ENCODE data around the gene POLR2C.

Gene POLR2C

GRCh38 chr16:57507136-57508034 is 44.9 kb downstream of the POLR2C start:
- no peak for TF ChIP-seq CTCF (IDR thresholded peaks at IDR 0.05; ENCODE audit: borderline replicate concordance, control extremely low read depth, extremely low read depth, insufficient read depth, missing control alignments)
- in situ Hi-C loops (cut with MboI; ENCODE audit: low sequenced_read_pairs, unreplicated experiment): no loop called here
- no peak for DNase-seq (ENCODE audit: low spot score)

- in situ Hi-C loops (cut with MboI; ENCODE audit: low sequenced_read_pairs, unreplicated experiment): no loop called here
- TF ChIP-seq CTCF (IDR thresholded peaks at IDR 0.05; ENCODE audit: borderline replicate concordance, control extremely low read depth, extremely low read depth, insufficient read depth, missing control alignments): no peak
- DNase-seq (ENCODE audit: low spot score): no peak
These were observed 45.6 kb downstream of the POLR2C start for GRCh38 chr16:57508035-57508425.

- DNase-seq (ENCODE audit: low spot score): no peak
- in situ Hi-C loops (cut with MboI; ENCODE audit: low sequenced_read_pairs, unreplicated experiment): no loop called here
- no peak for TF ChIP-seq CTCF (IDR thresholded peaks at IDR 0.05; ENCODE audit: borderline replicate concordance, control extremely low read depth, extremely low read depth, insufficient read depth, missing control alignments)
These were observed 46.9 kb downstream of the POLR2C start for GRCh38 chr16:57509231-57509923.

- DNase-seq (ENCODE audit: low spot score): no peak
- TF ChIP-seq CTCF (IDR thresholded peaks at IDR 0.05; ENCODE audit: borderline replicate concordance, control extremely low read depth, extremely low read depth, insufficient read depth, missing control alignments): no peak
- in situ Hi-C loops (cut with MboI; ENCODE audit: low sequenced_read_pairs, unreplicated experiment): no loop called here
These were observed 47.8 kb downstream of the POLR2C start for GRCh38 chr16:57510016-57510871.

GRCh38 chr16:57512296-57513001 is 50.0 kb downstream of the POLR2C start:
- TF ChIP-seq CTCF (IDR thresholded peaks at IDR 0.05; ENCODE audit: borderline replicate concordance, control extremely low read depth, extremely low read depth, insufficient read depth, missing control alignments): no peak
- DNase-seq (ENCODE audit: low spot score): no peak

More at GRCh38 chr16:57512296-57513001, 50.0 kb downstream of the POLR2C start:
- in situ Hi-C loops (cut with MboI; ENCODE audit: low sequenced_read_pairs, unreplicated experiment): no loop called here
